ENCODE data around the gene CEMIP.
"Not testable (repeated sequence)": the region's sequence is repeated elsewhere in the genome, so short reads cannot be mapped to it uniquely, and the experiment has no call there.

The CEMIP gene

DNA sequence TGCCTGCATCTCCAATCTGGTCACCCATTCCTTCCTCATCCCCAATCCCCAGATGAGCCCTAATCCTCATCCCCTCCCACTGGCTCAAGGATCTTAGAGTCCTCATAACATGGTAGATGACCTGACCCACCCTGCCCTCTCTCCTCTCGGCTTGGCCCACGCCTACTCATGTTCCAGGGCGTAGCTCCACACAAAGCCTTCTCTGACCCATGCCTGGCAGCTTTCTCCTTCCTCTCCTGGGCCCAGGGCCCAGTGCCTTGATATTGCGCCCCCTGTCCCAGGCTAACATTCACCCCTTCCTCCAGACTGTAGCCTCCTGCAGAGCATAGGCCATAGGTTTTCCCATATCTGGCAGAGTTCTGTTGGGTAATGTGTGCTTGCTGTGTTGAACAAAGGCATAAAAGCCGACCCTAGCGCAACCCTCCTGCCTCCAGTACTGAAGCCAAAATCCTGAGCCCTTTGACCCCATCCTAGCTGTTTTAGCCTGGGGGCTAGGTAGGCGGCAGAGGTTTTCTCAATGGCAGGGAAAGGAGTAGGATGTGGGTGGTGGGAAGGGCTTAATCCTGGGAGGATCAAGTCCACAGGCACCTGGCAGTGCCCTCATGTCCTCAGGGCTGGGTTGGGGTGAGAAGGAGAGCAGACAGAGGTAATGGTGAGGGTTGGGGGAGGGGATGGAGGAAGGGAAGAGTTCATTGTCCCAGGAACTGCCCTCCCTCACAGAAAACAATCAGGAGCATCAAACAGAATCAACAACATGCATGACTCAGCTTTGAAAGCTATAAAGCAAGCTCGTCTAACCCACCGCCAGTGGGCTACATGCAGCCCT, 175.0 kb downstream of the CEMIP start:
- H3K27me3 Mint-ChIP-seq, result no peaks in the 10 kb centered on the region
- no peak overlapping the region for H3K27ac Mint-ChIP-seq (ENCODE audit: low read depth)
- H3K9me3 Mint-ChIP-seq, result no peaks in the 10 kb centered on the region
- no peak for DNase-seq (ENCODE audit: low spot score in 2 of 2)
- peaks cover 6% of the 10 kb centered on the region for H3K4me1 Mint-ChIP-seq
- peaks cover 12% of the 10 kb centered on the region for H3K36me3 Mint-ChIP-seq (ENCODE audit: insufficient read depth)
- no peak overlapping the region for H3K4me3 Mint-ChIP-seq
- ATAC-seq (replicated peaks; ENCODE audit: extremely low read depth, poor library complexity, severe bottlenecking), result no peak

DNA sequence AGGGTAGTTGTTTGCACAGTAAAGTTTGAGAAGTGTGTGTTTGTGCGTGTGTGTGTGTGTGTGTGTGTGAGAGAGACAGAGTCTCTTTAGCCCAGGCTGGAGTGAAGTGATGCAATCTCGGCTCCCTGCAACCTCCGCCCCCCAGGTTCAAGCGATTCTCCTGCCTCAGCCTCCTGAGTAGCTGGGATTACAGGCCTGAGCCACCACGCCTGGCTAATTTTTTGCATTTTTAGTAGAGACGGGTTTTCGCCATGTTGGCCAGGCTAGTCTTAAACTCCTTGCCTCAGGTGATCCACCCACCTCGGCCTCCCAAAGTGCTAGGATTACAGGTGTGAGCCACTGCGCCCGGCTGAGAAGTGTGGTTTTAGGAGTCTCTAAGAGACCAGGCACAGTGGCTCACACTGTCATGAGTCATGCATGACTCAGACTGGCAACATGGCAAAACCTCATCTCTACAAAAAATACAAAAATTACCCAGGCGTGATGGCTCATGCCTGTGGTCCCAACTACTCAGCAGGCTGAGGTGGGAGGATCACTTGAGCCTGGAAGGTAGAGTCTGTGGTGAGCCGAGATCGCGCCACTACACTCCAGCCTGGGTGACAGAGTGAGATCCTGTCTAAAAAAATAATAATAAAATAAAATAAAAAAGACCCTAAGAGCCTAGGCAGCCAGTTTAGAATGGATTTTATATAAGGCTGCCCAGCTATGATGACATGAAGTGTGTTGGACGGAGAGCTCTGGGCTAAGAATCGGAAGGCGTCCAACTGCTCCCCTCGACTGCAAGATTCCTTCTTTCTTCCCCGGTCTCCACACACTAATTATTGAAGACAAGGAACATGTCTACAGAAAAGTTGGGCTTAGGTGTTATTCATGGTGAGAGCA, 176.6 kb downstream of the CEMIP start:
- H3K4me3 Mint-ChIP-seq; DNase-seq (ENCODE audit: low spot score in 2 of 2); H3K27ac Mint-ChIP-seq (ENCODE audit: low read depth); H3K4me1 Mint-ChIP-seq; H3K27me3 Mint-ChIP-seq; H3K9me3 Mint-ChIP-seq; ATAC-seq (replicated peaks; ENCODE audit: extremely low read depth, poor library complexity, severe bottlenecking): not testable (repeated sequence)
- peaks cover 15% of the 10 kb centered on the region for H3K36me3 Mint-ChIP-seq (ENCODE audit: insufficient read depth)

DNA sequence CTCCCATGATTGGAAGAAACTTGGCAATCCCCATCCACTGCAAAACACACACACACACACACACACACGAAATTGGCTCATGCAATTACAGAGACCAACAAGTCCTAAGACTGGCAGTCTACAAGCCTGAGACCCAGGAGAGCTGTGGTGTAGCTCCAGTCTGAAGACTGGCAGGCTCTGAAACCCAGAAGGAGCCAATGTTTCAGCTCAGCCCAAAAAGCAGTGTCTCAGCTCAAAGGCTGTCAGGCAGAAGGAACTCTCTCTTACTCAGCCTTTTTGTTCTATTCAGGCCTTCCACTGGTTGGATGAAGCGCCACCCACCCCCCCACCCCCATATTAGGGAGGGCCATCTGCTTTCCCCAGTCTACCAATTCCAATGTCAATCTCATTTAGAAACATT, 178.4 kb downstream of the CEMIP start:
- H3K27ac Mint-ChIP-seq (ENCODE audit: low read depth), result no peak overlapping the region
- peaks cover 16% of the 10 kb centered on the region for H3K36me3 Mint-ChIP-seq (ENCODE audit: insufficient read depth)
- H3K9me3 Mint-ChIP-seq, result no peaks in the 10 kb centered on the region

DNA sequence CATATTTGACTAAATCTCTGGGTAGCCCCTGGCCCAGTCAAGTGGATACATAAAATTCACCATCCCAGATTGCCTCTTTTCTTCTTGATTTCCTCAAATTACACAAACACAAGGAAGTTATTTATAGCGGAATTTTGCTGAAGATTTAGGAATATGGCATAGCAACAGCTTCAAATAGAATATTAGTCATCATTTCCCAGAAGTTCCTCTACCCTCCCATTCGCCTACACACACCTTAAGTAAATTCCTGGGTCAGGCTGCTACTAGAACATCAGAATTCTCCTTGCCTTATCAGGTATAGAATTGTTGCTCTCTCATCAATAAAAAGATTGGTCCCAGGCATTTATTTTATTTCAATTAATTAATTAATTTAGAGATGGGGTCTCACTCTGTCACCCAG, 178.8 kb downstream of the CEMIP start:
- Mint-ChIP-seq H3K4me1 (peaks cover 21% of the 10 kb centered on the region), H3K9me3 (no peaks in the 10 kb centered on the region), H3K27ac (ENCODE audit: low read depth) (no peak overlapping the region), H3K27me3 (no peaks in the 10 kb centered on the region), H3K36me3 (ENCODE audit: insufficient read depth) (peaks cover 17% of the 10 kb centered on the region), H3K4me3 (no peak overlapping the region)
- DNase-seq (ENCODE audit: low spot score in 2 of 2) (no peak), ATAC-seq (replicated peaks; ENCODE audit: extremely low read depth, poor library complexity, severe bottlenecking) (no peak)

More for the DNA sequence above, 178.4 kb downstream of the CEMIP start:
- no peak overlapping the region for H3K4me3 Mint-ChIP-seq
- peaks cover 17% of the 10 kb centered on the region for H3K4me1 Mint-ChIP-seq
- ATAC-seq (replicated peaks; ENCODE audit: extremely low read depth, poor library complexity, severe bottlenecking) (no peak), DNase-seq (ENCODE audit: low spot score in 2 of 2) (no peak)
- no peaks in the 10 kb centered on the region for H3K27me3 Mint-ChIP-seq

DNA sequence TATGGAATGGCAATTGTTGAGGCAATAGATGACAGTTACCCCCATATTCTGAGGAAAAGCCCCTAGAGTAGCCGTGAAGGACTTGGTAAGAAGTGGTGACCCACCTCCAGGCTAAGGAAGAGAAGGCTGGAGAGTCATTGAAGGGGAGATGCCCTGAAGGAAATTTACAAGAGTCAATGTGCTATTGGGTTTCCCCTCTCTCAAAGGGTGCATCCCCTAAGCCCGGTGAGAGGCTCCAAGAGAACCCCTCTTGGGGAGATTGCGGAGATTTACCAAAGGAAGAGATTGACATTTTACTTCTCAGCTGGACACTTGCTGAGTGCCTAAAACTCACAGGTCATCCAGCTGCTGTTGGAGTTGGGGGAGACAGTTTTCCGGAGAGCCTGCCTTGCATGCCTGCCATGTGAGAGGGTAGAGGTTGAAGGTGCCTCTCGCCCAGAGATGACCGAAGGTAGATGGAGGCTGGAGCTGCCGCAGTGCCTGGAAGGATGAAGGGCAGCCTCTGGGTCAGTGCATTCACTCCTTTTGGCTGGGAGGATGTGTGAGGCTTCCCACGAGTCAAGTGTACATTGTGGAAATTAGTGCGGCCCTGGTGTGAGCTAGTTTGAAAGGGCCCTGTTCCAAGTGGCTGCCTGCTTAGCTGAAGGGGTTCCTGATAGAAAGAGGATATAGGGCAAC, 179.8 kb downstream of the CEMIP start:
- Mint-ChIP-seq H3K4me1 (peaks cover 27% of the 10 kb centered on the region), H3K27ac (ENCODE audit: low read depth) (no peak overlapping the region), H3K4me3 (no peak overlapping the region), H3K9me3 (no peaks in the 10 kb centered on the region), H3K36me3 (ENCODE audit: insufficient read depth) (peaks cover 15% of the 10 kb centered on the region), H3K27me3 (no peaks in the 10 kb centered on the region)
- no peak for ATAC-seq (replicated peaks; ENCODE audit: extremely low read depth, poor library complexity, severe bottlenecking)
- no peak for DNase-seq (ENCODE audit: low spot score in 2 of 2)

DNA sequence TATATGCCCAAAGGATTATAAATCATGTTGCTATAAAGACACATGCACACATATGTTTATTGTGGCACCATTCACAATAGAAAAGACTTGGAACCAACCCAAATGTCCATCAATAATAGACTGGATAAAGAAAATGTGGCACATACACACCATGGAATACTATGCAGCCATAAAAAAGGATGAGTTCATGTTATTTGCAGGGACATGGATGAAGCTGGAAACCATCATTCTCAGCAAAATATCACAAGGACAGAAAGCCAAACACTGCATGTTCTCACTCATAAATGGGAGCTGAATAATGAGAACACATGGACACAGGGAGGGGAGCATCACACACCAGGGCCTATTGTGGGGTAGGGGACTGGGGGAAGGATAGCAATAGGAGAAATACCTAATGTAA, 186.3 kb downstream of the CEMIP start:
- not testable (repeated sequence) for ATAC-seq (replicated peaks; ENCODE audit: extremely low read depth, poor library complexity, severe bottlenecking); DNase-seq (ENCODE audit: low spot score in 2 of 2); H3K27ac Mint-ChIP-seq (ENCODE audit: low read depth); H3K27me3 Mint-ChIP-seq; H3K9me3 Mint-ChIP-seq; H3K4me3 Mint-ChIP-seq
- Mint-ChIP-seq H3K4me1 (peaks cover 40% of the 10 kb centered on the region), H3K36me3 (ENCODE audit: insufficient read depth) (peaks cover 11% of the 10 kb centered on the region)

DNA sequence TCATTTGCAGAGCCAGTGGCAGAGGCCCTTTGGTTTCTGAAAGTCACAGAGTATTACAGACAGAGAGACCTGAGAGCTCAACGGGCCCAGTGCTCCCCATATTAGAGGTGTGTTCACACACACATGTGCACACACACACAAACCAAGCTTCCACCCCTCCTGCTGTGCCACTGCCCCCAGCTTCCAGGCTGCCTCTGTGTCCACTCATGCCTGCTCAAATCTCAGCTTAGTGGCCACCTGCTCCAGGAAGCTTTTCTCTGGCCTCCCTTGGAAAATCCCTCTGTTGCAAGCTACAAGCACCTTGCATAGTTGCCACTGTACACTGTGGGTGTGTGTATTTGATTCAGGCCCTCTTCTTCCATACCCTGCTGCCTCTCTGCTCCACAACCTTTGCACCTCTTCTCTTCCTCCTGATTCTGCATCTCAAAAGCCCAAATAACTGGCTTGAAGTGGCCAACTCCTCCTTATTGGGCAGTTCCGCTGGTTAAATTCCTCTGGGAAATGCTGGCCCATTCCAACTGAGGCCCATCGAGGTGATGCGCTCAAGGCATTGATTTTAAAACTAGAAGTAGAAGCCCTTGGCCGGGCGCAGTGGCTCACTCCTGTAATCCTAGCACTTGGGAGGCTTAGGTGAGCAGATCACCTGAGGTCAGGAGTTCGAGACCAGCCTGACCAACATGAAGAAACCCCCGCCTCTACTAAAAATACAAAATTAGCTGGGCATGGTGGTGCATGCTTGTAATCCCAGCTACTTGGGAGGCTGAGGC, 187.4 kb downstream of the CEMIP start:
- H3K36me3 Mint-ChIP-seq (ENCODE audit: insufficient read depth), result peaks cover 10% of the 10 kb centered on the region
- peaks cover 39% of the 10 kb centered on the region for H3K4me1 Mint-ChIP-seq
- H3K9me3 Mint-ChIP-seq, result no peaks in the 10 kb centered on the region
- H3K4me3 Mint-ChIP-seq, result no peak overlapping the region
- no peak for DNase-seq (ENCODE audit: low spot score in 2 of 2)
- H3K27me3 Mint-ChIP-seq, result no peaks in the 10 kb centered on the region
- no peak for ATAC-seq (replicated peaks; ENCODE audit: extremely low read depth, poor library complexity, severe bottlenecking)
- peak overlapping the region; percentile 29 for H3K27ac Mint-ChIP-seq (ENCODE audit: low read depth)

DNA sequence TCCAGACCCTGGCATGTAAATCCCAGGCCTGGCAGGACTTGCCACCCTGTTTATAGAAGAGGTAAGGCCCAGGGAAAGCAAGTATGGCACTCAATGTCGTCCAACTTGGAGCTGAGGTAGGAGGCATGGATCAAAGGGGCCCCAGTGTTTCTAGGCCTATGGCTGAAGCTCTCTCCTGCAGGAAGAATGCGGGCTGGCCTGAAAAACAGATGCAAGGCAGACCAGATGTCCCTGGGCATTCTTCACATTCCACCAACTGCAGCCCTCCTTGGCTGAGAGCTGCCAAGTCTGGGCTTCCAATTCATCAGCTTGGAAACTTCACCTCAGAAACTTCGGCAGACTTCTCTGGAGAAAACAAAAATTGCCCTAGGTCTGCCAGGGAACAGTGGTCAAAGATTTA, 188.3 kb downstream of the CEMIP start:
- Mint-ChIP-seq H3K27me3 (no peaks in the 10 kb centered on the region), H3K9me3 (no peaks in the 10 kb centered on the region), H3K4me1 (peaks cover 30% of the 10 kb centered on the region), H3K36me3 (ENCODE audit: insufficient read depth) (peaks cover 12% of the 10 kb centered on the region), H3K4me3 (no peak overlapping the region), H3K27ac (ENCODE audit: low read depth) (no peak overlapping the region)
- DNase-seq (ENCODE audit: low spot score in 2 of 2), result no peak
- ATAC-seq (replicated peaks; ENCODE audit: extremely low read depth, poor library complexity, severe bottlenecking), result no peak

DNA sequence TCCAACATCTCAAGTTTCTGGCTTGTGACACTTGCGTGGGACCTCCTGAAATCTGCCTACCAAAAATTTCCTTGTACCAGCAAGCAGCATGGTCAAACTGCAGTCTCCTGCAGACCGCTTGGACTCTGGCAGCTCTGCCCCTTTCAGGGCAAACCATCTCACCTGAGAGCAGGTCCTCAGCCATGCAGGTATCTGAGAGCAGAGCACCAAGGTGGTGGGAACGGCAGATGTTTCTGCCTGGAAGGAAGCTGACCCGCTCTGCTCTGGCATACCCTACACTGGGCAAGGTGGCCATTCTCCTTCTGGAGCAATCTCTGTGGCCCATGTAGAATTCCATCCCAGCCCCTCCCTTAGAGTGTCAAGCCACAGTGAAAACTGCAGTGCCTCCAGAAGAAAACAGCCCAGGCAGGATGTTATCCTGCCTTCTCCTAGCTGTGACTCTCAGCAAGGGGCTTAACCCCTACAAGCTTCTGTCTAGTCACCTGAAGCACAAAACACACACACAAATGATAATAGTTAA, 188.9 kb downstream of the CEMIP start:
- Mint-ChIP-seq H3K4me1 (peaks cover 24% of the 10 kb centered on the region), H3K9me3 (no peaks in the 10 kb centered on the region), H3K27me3 (no peaks in the 10 kb centered on the region), H3K36me3 (ENCODE audit: insufficient read depth) (peaks cover 11% of the 10 kb centered on the region), H3K4me3 (no peak overlapping the region), H3K27ac (ENCODE audit: low read depth) (no peak overlapping the region)
- ATAC-seq (replicated peaks; ENCODE audit: extremely low read depth, poor library complexity, severe bottlenecking) (no peak), DNase-seq (ENCODE audit: low spot score in 2 of 2) (no peak)

DNA sequence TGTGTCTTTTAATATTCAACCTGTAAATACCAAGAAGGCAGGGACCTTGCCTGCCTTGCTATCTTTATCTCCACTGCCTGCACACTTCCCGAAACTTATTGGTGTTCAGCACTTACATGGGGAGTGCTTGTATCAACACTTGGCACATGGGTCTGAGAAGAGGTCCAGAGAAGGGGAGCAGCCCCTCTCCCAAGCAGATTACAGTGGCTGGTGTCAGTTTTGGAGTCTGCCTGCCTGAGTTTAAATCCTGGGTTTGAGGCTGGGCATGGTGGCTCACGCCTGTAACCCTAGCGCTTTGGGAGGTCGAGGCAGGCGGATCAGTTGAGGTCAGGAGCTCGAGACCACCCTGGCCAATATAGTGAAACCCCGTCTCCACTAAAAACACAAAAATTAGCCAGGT, 190.1 kb downstream of the CEMIP start:
- Mint-ChIP-seq H3K27ac (ENCODE audit: low read depth) (peak overlapping the region; percentile 46), H3K4me3 (no peak overlapping the region), H3K27me3 (no peaks in the 10 kb centered on the region), H3K9me3 (no peaks in the 10 kb centered on the region), H3K36me3 (ENCODE audit: insufficient read depth) (peaks cover 9% of the 10 kb centered on the region), H3K4me1 (peaks cover 22% of the 10 kb centered on the region)
- ATAC-seq (replicated peaks; ENCODE audit: extremely low read depth, poor library complexity, severe bottlenecking), result no peak
- DNase-seq (ENCODE audit: low spot score in 2 of 2), result no peak

DNA sequence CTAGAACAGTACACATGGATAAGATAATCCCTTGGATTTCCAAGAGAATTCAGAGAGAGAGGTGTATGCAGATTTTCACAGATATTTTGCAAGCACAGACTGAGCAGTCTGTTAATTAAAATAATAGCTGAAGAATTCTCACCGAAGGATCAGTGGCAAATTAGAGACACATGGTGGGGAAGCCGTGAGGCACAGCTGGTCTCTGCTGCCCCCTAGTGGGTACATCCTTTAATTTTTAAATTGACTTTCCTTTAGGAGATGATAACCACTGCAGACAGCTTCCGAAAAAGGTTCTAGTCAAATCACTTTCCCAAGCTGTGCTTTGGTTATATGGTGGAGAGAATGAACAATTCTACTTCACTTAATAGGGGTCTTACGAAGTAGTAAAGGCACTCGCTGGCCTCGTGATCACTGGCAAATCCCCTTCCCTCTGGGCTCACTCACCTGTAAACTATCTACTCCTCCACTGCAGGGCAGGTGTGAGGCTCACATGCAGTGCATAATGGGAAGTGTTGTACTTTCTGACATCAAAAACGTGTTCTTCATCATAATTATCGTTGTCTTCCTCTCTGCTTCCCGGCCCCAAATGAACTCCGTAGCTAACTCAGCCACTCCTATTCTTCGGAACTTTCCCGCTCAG, 191.0 kb downstream of the CEMIP start:
- ATAC-seq (replicated peaks; ENCODE audit: extremely low read depth, poor library complexity, severe bottlenecking) (no peak), DNase-seq (ENCODE audit: low spot score in 2 of 2) (peak; percentile 31 to 38)
- no peak overlapping the region for H3K27ac Mint-ChIP-seq (ENCODE audit: low read depth)

More for the DNA sequence above, 191.0 kb downstream of the CEMIP start:
- Mint-ChIP-seq H3K4me3 (no peak overlapping the region), H3K36me3 (ENCODE audit: insufficient read depth) (peaks cover 9% of the 10 kb centered on the region), H3K4me1 (peaks cover 19% of the 10 kb centered on the region), H3K9me3 (no peaks in the 10 kb centered on the region), H3K27me3 (no peaks in the 10 kb centered on the region)
